Gastrocnemius medialis (tissue), 4 donors: ENCODE data around the gene CACNA2D2.

Source experiments
- CTCF ChIP-seq, 5 experiments: fragments of 450-650 bp in 3 of 5; fragments of 200-600 bp in 2 of 5; sonication (generic) in 2 of 5; IDR thresholded peaks in 4 of 5; conservative IDR thresholded peaks in 1 of 5; 1 replicate in 4 of 5; 2 replicates in 1 of 5; pipeline ENCODE4 v1.5.1; 2016 to 2019; ENCODE audit warnings: antibody characterized with exemption in 5 of 5, mild to moderate bottlenecking in 3 of 5, moderate library complexity in 3 of 5
- POLR2A ChIP-seq, 2 donors: fragments of 450-650 bp; IDR thresholded peaks; one replicate each; pipeline ENCODE4 v1.6.1; 2017; ENCODE audit warnings: antibody characterized with exemption in 2 of 2, mild to moderate bottlenecking in 2 of 2, moderate library complexity in 2 of 2

- TF ChIP-seq POLR2A (IDR thresholded peaks at IDR 0.05) (no peak), CTCF (IDR thresholded peaks at IDR 0.05 in 4 of 5, conservative IDR thresholded peaks at IDR 0.05 in 1 of 5) (no peak)
Measured at GRCh38 chr3:50326182-50326541, 177.3 kb downstream of the CACNA2D2 start.
